ENCODE results near the gene MTPN.

MTPN gene

GRCh38 chr7:135878284-135878683 lies 98.9 kb downstream of the MTPN start:
- FAIRE-seq = no peak

DNA sequence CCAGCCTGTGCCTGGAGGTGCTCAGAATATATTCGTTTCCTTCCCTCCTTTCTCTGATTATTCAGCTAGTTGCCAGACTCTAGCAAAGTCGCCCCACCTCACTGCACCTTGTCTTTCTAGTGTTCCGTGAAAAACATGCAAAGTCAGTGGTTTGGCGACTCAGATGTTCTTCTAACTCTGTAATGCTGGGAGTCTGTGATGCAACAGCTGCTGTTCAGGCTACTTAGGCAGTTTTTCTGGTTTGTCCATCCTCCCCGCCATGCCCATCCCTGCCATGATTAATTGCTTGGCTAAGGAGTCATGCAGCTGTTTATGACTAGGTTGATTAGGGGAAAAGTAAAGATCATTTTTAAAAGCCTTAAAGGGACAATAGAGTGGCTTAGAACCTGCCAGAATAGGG lies 99.4 kb downstream of the MTPN start:
- no peak for FAIRE-seq
